Measurements from ENCODE around the gene CTTN. TPM values are rescaled to one million over a fixed set of nuclear protein-coding genes. Genes with fewer than 3 reads are reported as not detected.

Gene CTTN
- total and polyA plus RNA-seq, 8 donors, result 69.8 to 390 (median 289) TPM

- Histone ChIP-seq H3K27me3 (no peaks in the 10 kb centered on the region), H3K9me3 (no peaks in the 10 kb centered on the region), H3K27ac (no peak overlapping the region), H3K4me3 (no peak overlapping the region), H3K4me1 (no peaks in the 10 kb centered on the region), H3K36me3 (peaks cover 81 to 100% (median 97%) of the 10 kb centered on the region in 4 donors)
- TF ChIP-seq POLR2AphosphoS5 (IDR thresholded peaks at IDR 0.05) (no peak), EP300 (IDR thresholded peaks at IDR 0.05) (no peak), POLR2A (IDR thresholded peaks at IDR 0.05) (no peak), CTCF (IDR thresholded peaks at IDR 0.05) (no peak)
- 71 to 82% (median 79%) methylated on average over 14 to 16 of the region's 16 CpGs for WGBS, 5 donors
- no peak for DNase-seq
- intact Hi-C loops (cut with DNase I; ENCODE audit: low total_unique reads), result no loop called here
Observed at GRCh38 chr11:70432065-70432464, 33.7 kb downstream of the CTTN start.

- Histone ChIP-seq H3K4me1 (no peaks in the 10 kb centered on the region), H3K9me3 (no peaks in the 10 kb centered on the region), H3K36me3 (peaks cover 77 to 100% (median 97%) of the 10 kb centered on the region in 4 donors), H3K4me3 (no peak overlapping the region), H3K27ac (no peak overlapping the region), H3K27me3 (no peaks in the 10 kb centered on the region)
- intact Hi-C loops (cut with DNase I; ENCODE audit: low total_unique reads), result no loop called here
- 85 to 91% (median 88%) methylated on average over 11 to 15 of the region's 15 CpGs for WGBS, 5 donors
- no peak for DNase-seq
- TF ChIP-seq CTCF (IDR thresholded peaks at IDR 0.05) (no peak), POLR2AphosphoS5 (IDR thresholded peaks at IDR 0.05) (no peak), POLR2A (IDR thresholded peaks at IDR 0.05) (no peak), EP300 (IDR thresholded peaks at IDR 0.05) (no peak)
Observed at GRCh38 chr11:70432580-70432979, 34.3 kb downstream of the CTTN start.

- Histone ChIP-seq H3K4me3 (no peak overlapping the region), H3K27me3 (no peaks in the 10 kb centered on the region), H3K36me3 (peaks cover 75 to 100% (median 98%) of the 10 kb centered on the region in 4 donors), H3K27ac (no peak overlapping the region), H3K4me1 (no peaks in the 10 kb centered on the region), H3K9me3 (no peaks in the 10 kb centered on the region)
- intact Hi-C loops (cut with DNase I; ENCODE audit: low total_unique reads), result no loop called here
- no peak for DNase-seq
- 93 to 96% (median 96%) methylated on average over 9 to 20 of the region's 20 CpGs for WGBS, 5 donors
- TF ChIP-seq POLR2AphosphoS5 (IDR thresholded peaks at IDR 0.05) (no peak), EP300 (IDR thresholded peaks at IDR 0.05) (no peak), POLR2A (IDR thresholded peaks at IDR 0.05) (no peak), CTCF (IDR thresholded peaks at IDR 0.05) (no peak)
Observed at GRCh38 chr11:70433038-70433437, 34.7 kb downstream of the CTTN start.

GRCh38 chr11:70433526-70433925, 35.2 kb downstream of the CTTN start:
- 87 to 91% (median 89%) methylated on average over 13 of the region's 13 CpGs for WGBS, 5 donors
- H3K27ac ChIP-seq, result no peak overlapping the region
- no peak for DNase-seq
- H3K4me3 ChIP-seq, result no peak overlapping the region
- no peaks in the 10 kb centered on the region for H3K9me3 ChIP-seq
- H3K27me3 ChIP-seq, result no peaks in the 10 kb centered on the region
- no peak for TF ChIP-seq POLR2AphosphoS5 (IDR thresholded peaks at IDR 0.05)
- no peak for TF ChIP-seq EP300 (IDR thresholded peaks at IDR 0.05)
- no peak for TF ChIP-seq POLR2A (IDR thresholded peaks at IDR 0.05)
- no peak for TF ChIP-seq CTCF (IDR thresholded peaks at IDR 0.05)
- intact Hi-C loops (cut with DNase I; ENCODE audit: low total_unique reads), result no loop called here
- H3K36me3 ChIP-seq, result peaks cover 75 to 100% (median 100%) of the 10 kb centered on the region in 4 donors
- H3K4me1 ChIP-seq, result no peaks in the 10 kb centered on the region
